Measurements from ENCODE around the gene CD74.
A peak's percentile ranks its signal among the peaks of the same experiment; 100 is the strongest.

Gene CD74

GRCh38 chr5:150364004-150364403, 48.7 kb downstream of the CD74 start:
- no peak for DNase-seq (ENCODE audit: low spot score)

DNA sequence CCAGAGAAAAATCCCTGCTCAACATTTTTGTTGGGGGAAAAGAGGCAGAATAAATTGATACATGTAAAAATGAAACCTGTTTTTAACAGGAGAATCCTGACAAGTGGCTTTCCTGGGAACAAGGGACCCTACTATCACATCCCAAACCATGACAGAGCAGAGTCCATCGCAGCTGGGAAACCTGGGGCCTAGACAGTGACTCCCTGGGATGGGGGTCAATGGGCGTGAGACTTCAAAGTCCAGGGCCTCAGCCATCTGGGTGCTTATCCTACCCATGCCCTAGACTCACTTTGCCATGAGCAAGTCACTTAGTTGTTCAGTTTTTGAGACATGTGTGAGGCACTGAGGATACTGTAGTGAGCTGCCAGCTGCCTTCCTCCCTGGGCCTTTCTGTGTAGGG, 49.5 kb downstream of the CD74 start:
- no peak for DNase-seq (ENCODE audit: low spot score)

DNA sequence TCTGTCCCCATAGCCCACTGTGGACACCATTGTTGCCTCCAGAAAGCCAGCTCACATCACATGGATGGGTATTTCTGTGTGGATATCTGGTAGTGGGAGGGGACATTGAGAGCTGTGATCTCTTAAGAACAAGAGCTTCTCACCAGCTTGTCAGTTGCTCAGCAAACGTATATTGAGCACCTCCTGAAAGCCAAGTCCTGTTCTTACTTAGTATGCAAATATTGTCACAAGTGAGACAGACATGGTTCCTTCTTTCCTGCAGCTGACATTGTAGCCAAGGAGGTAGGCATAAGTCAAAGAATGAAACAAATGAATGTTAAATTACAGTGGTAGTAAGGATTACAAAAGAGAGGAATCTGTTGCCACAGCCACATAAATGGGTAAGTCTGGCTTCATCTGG, 51.4 kb downstream of the CD74 start:
- DNase-seq (ENCODE audit: low spot score), result no peak

- DNase-seq (ENCODE audit: low spot score), result no peak
These were observed 54.2 kb downstream of the CD74 start for GRCh38 chr5:150358261-150359095.

DNA sequence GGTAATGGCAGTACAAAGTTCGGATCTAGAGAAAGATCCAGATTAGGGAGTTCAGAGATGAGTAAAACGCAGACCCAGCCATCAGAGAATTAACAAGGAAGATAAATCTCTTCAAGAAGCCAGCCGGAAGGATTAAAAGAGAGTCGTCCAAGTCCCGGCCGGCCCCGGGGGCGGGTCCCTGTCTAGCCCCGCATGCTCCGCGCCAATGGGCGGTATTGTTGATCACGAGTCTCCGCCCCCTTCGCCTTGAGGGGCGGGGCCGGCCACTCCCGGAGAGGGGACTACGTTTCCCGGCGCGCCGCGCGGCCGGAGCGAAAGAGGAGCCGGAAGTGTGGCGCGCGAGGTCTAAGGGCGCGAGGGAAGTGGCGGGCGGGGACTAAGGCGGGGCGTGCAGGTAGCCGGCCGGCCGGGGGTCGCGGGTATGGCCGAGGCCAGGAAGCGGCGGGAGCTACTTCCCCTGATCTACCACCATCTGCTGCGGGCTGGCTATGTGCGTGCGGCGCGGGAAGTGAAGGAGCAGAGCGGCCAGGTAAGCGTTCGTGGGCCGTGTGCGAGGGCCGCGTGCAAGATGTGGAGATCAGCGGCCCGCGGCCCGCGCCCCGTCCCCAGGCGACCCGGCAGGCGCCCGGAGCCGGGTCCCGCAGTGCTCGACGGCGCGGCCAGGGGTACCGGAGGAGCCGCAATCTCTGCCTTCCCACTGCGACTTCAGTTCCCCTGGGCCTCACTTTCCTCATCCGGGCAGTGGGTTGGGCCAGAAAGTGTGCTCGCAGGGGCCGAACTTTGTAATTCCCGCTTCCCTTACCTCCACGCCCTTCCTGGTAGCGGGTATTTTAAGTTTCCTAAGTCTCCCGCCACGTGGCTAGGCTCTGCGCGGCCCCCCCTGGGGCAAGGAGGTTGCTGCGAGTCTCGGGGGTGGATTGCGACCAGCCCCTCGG, 55.1 kb downstream of the CD74 start, which contains the start of gene TCOF1:
Gene TCOF1, plus strand, starts transcription at position 372 of the 935 bp plus-strand sequence. Its CDS starts 50 bp downstream, at position 422.
- peak; percentile 96 for DNase-seq (ENCODE audit: low spot score)

GRCh38 chr5:150356575-150357294, 56.0 kb downstream of the CD74 start:
- DNase-seq (ENCODE audit: low spot score), result no peak

- DNase-seq (ENCODE audit: low spot score), result no peak
These were observed 56.9 kb downstream of the CD74 start for GRCh38 chr5:150355791-150356190.

- no peak for DNase-seq (ENCODE audit: low spot score)
These were observed 59.6 kb downstream of the CD74 start for GRCh38 chr5:150353032-150353675.

DNA sequence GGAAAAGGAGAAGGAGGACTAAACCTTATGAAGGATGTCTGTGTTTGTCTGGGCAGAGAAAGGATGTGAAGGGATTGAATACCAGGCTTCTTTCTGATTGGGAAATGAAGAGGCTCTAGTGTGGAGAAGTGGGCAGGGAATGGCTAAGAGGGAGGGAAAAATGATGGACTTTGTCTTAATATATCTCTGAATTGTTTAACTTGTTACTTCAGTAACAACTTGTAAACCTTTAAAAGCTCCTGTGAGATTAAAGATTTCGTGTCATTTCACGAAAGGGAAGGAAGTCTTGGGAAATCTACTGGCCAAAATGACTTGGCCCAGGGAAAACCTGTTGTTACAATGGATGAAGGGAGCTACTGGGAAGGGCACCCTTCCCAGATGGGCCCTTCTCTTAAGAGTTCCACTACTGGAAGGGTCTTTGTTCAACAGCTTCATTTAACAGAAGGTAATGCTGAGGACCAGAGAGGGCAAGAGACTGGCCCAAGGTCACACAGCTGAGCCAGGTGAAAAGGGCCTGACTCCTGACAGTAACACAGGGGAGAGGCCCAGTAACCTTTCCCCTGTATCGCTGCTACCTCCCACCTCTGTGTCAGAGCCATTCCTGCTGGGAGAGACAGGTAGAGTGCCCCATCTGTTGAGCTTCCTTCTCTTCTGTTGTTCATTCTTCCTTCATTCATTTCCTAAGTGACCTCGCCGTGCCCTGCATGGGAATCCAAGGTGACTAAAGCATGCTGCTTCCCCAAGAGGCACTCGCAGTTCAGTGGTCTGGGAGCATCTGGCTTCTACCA, 60.3 kb downstream of the CD74 start:
- no peak for DNase-seq (ENCODE audit: low spot score)
